Endothelial cell of umbilical vein (primary cell): ENCODE measurements around the gene THSD7A. TPM values are rescaled to one million over a fixed set of nuclear protein-coding genes. Genes with fewer than 3 reads are reported as not detected.

Experiments
- BruUV-seq: library from RNA; stranded (reverse); fragments of 400-500 nt; replicated peaks from 2 replicates; lab custom pipeline; 2021; lab: Mats Ljungman, UMichigan
- CTCF ChIA-PET: fragments of 300-600, 350-600 bp; sonication (Branson Sonifier 250); formaldehyde crosslinking; loops from one replicate; lab custom pipeline; 2021; ENCODE audit warnings: antibody characterized with exemption, inconsistent platforms; lab: Charles Lee
- POLR2A ChIA-PET: fragments of 300-600, 350-600 bp; sonication (Branson Sonifier 250); formaldehyde crosslinking; loops from one replicate; lab custom pipeline; 2021; ENCODE audit warnings: antibody characterized with exemption, inconsistent platforms; lab: Charles Lee
- DNase-seq: peaks from one replicate; pipeline ENCODE4 v3.0.0-alpha.2; 2011; ENCODE audit warnings: low read depth, low spot score
- FAIRE-seq: peaks from 2 replicates; lab custom pipeline; 2011; peaks lifted over from hg19 to GRCh38; lab: Jason Lieb, UNC
- H2AFZ ChIP-seq: 2 replicates; pipeline ENCODE4 v1.6.0; 2012; ENCODE audit warnings: low read depth, low read length, control low read depth, inconsistent platforms
- H3K27ac ChIP-seq: 2 replicates; pipeline ENCODE4 v1.5.1; 2011; ENCODE audit warnings: low read depth, mild to moderate bottlenecking, control low read depth, low read length, moderate library complexity; ENCODE audit not compliant: insufficient read depth
- H3K27me3 ChIP-seq, 2 experiments: 2 replicates each; pipeline versions ENCODE4 v1.6.0 to v1.6.1; 2011; ENCODE audit warnings: low read length in 2 of 2, mixed read lengths in 1 of 2; ENCODE audit not compliant: control insufficient read depth in 2 of 2, insufficient read depth in 2 of 2
- H3K36me3 ChIP-seq, 2 experiments: 2 replicates in 1 of 2; 3 replicates in 1 of 2; pipeline ENCODE4 v1.5.1; 2011; ENCODE audit warnings: low read length in 2 of 2, mild to moderate bottlenecking in 1 of 2, moderate library complexity in 1 of 2; ENCODE audit not compliant: control insufficient read depth in 2 of 2, insufficient read depth in 2 of 2; ENCODE audit errors: extremely low read depth in 1 of 2
- H3K4me1 ChIP-seq: 3 replicates; pipeline ENCODE4 v1.5.1; 2011; ENCODE audit warnings: mild to moderate bottlenecking, low read length; ENCODE audit not compliant: control insufficient read depth, insufficient read depth; ENCODE audit errors: extremely low read depth
- H3K4me2 ChIP-seq: 2 replicates; pipeline ENCODE4 v1.6.1; 2011; ENCODE audit warnings: low read length, control low read depth, mixed read lengths; ENCODE audit not compliant: insufficient read depth
- H3K4me3 ChIP-seq, 3 experiments: fragments of 200-600 bp in 1 of 3; sonication (generic), shearing (Covaris generic) in 1 of 3; replicated peaks in 1 of 3; 2 replicates each; pipeline ENCODE4 v1.5.1; 2011 to 2016; ENCODE audit warnings: control low read depth in 3 of 3, low read length in 3 of 3, mild to moderate bottlenecking in 2 of 3, inconsistent platforms in 1 of 3, low read depth in 1 of 3, moderate library complexity in 1 of 3; ENCODE audit not compliant: insufficient read depth in 1 of 3
- H3K79me2 ChIP-seq: 2 replicates; pipeline ENCODE4 v1.6.0; 2012; ENCODE audit warnings: low read length, inconsistent platforms; ENCODE audit not compliant: control insufficient read depth, insufficient read depth
- H3K9ac ChIP-seq: replicated peaks from 2 replicates; pipeline ENCODE3; 2011; ENCODE audit warnings: low read length, control low read depth; ENCODE audit not compliant: insufficient read depth; ENCODE audit errors: extremely low read depth
- H3K9me1 ChIP-seq: replicated peaks from 3 replicates; pipeline ENCODE4 v1.6.0; 2011; ENCODE audit warnings: mild to moderate bottlenecking, low read length; ENCODE audit not compliant: control insufficient read depth, insufficient read depth; ENCODE audit errors: extremely low read depth
- H3K9me3 ChIP-seq: replicated peaks from 2 replicates; pipeline ENCODE4 v1.5.1; 2012; ENCODE audit warnings: low read length, inconsistent platforms; ENCODE audit not compliant: control insufficient read depth, insufficient read depth
- H4K20me1 ChIP-seq: replicated peaks from 2 replicates; pipeline ENCODE3; 2011; ENCODE audit warnings: mild to moderate bottlenecking, low read length; ENCODE audit not compliant: control insufficient read depth, insufficient read depth; ENCODE audit errors: extremely low read depth
- CTCF ChIP-seq, 2 donors: IDR thresholded peaks; 1 replicate in 1 of 2; 2 replicates in 1 of 2; pipeline ENCODE4 v1.5.1; 2011; ENCODE audit warnings: low read length in 2 of 2, mild to moderate bottlenecking in 2 of 2, moderate library complexity in 2 of 2, control low read depth in 1 of 2, inconsistent platforms in 1 of 2, low read depth in 1 of 2; ENCODE audit not compliant: insufficient read depth in 1 of 2; ENCODE audit errors: extremely low read depth in 1 of 2
- EZH2 ChIP-seq: IDR thresholded peaks from 2 replicates; pipeline ENCODE4 v1.6.1; 2012; ENCODE audit warnings: borderline replicate concordance, low read depth, mild to moderate bottlenecking, moderate library complexity, low read length, inconsistent platforms; ENCODE audit not compliant: severe bottlenecking
- FOS ChIP-seq: IDR thresholded peaks from 2 replicates; pipeline ENCODE4 v1.6.1; 2011; ENCODE audit warnings: mild to moderate bottlenecking, low read length, moderate library complexity, borderline replicate concordance; ENCODE audit not compliant: insufficient read depth
- GATA2 ChIP-seq: IDR thresholded peaks from 2 replicates; pipeline ENCODE4 v1.7.0; 2011; ENCODE audit warnings: low read depth, mild to moderate bottlenecking, moderate library complexity, mixed read lengths, low read length; ENCODE audit not compliant: insufficient read length, insufficient read depth
- JUN ChIP-seq: IDR thresholded peaks from 2 replicates; pipeline ENCODE4 v1.6.1; 2011; ENCODE audit warnings: borderline replicate concordance, low read depth; ENCODE audit not compliant: insufficient read length, insufficient read depth
- MAX ChIP-seq: IDR thresholded peaks from 2 replicates; pipeline ENCODE4 v1.6.1; 2011; ENCODE audit not compliant: insufficient read depth, insufficient read length
- MYC ChIP-seq: IDR thresholded peaks from one replicate; pipeline ENCODE4 v1.6.1; 2011; ENCODE audit warnings: mild to moderate bottlenecking, low read depth, low read length
- POLR2A ChIP-seq: IDR thresholded peaks from 2 replicates; pipeline ENCODE4 v1.6.1; 2012; ENCODE audit warnings: low read depth, mild to moderate bottlenecking, control low read depth, low read length
- POLR2AphosphoS5 ChIP-seq: IDR thresholded peaks from 2 replicates; pipeline ENCODE4 v1.6.1; 2012; ENCODE audit warnings: low read depth, mild to moderate bottlenecking, control low read depth, low read length, moderate library complexity; ENCODE audit not compliant: insufficient read depth
- dilution Hi-C: fragments of 300-500 bp; cut with MboI; formaldehyde crosslinking; loops from one replicate; pipeline ENCODE4 v1.15.0; 2019; ENCODE audit warnings: low sequenced_read_pairs; ENCODE audit not compliant: extremely low pct_ligation_motif_present
- intact Hi-C: fragments of 100-400 bp; cut with micrococcal nuclease; formaldehyde crosslinking; loops from one replicate; pipeline ENCODE4 v1.10.0; 2022
- polyA plus RNA-seq, 4 experiments: library from polyadenylated mRNA; depleted of rRNA in 3 of 4; stranded (reverse) in 3 of 4; unstranded in 1 of 4; fragments of >200 nt; gene quantifications; 2 replicates each; pipeline versions ENCODE4 v1.2.1 to v1.2.3, GENCODE V29; 2011 to 2012; ENCODE audit warnings: missing spikeins in 1 of 4
- total RNA-seq: library from RNA; stranded (reverse); gene quantifications from 2 replicates; pipeline ENCODE4 v1.2.3, GENCODE V29; 2021

The THSD7A gene
- total and polyA plus RNA-seq, 2 donors (not counting 3 experiments of a cell fraction or from before 2014, with no cell fraction given) = 3.3 to 12.7 TPM

- H3K36me3 ChIP-seq = no peaks in the 10 kb centered on the region
- no peaks in the 10 kb centered on the region for H3K9me1 ChIP-seq
- intact Hi-C loops (no loop called here), dilution Hi-C loops (no loop called here)
- H4K20me1 ChIP-seq = no peaks in the 10 kb centered on the region
- POLR2A ChIA-PET = no interaction called here
- no peak overlapping the region for H2AFZ ChIP-seq
- H3K4me1 ChIP-seq = no peaks in the 10 kb centered on the region
- H3K27ac ChIP-seq = no peak overlapping the region
- CTCF ChIA-PET = interaction anchor here (0.8 kb wide), 1 partner anchor 152 kb away, joined by 3 read pairs; no protein-coding TSS in a partner anchor
- DNase-seq (no peak), FAIRE-seq (no peak)
- H3K9me3 ChIP-seq = no peaks in the 10 kb centered on the region
- H3K4me2 ChIP-seq = no peak overlapping the region
- no peak overlapping the region for H3K9ac ChIP-seq
- H3K27me3 ChIP-seq = no peaks in the 10 kb centered on the region
- no peak overlapping the region for H3K4me3 ChIP-seq
- BruUV-seq = no TSS peak
- no peaks in the 10 kb centered on the region for H3K79me2 ChIP-seq
- no peak for TF ChIP-seq MYC
- TF ChIP-seq EZH2 = no peak
- no peak for TF ChIP-seq POLR2AphosphoS5
- no peak for TF ChIP-seq POLR2A
- no peak for TF ChIP-seq MAX
- TF ChIP-seq GATA2 = no peak
- no peak for TF ChIP-seq JUN
- TF ChIP-seq FOS = no peak
- TF ChIP-seq CTCF (IDR thresholded peaks at IDR 0.05; ENCODE audit: extremely low read depth in 1 of 2, insufficient read depth in 1 of 2, low read depth in 1 of 2, low read length in 2 of 2) = no peak
These were observed 166.6 kb downstream of the THSD7A start for GRCh38 chr7:11665357-11665756.
